RPMI7951 (cell line): ENCODE measurements around the gene BABAM2. TPM values are rescaled to one million over a fixed set of nuclear protein-coding genes. Genes with fewer than 3 reads are reported as not detected.
A peak's percentile ranks its signal among the peaks of the same experiment; 100 is the strongest.

Source experiments
- DNase-seq: peaks from one replicate; pipeline ENCODE4 v3.0.0-alpha.2; 2012; ENCODE audit warnings: low read depth
- total RNA-seq: library from RNA; depleted of rRNA; stranded (reverse); fragments of >200 nt; shearing (Covaris generic); gene quantifications from 2 replicates; pipeline ENCODE4 v1.2.3, GENCODE V29; 2014

Gene BABAM2
- total RNA-seq, 1 experiment from 2014 or later = 54.7 TPM

GRCh38 chr2:28030600-28030999 lies 140.1 kb downstream of the BABAM2 start:
- no peak for DNase-seq

- no peak for DNase-seq
Observed at GRCh38 chr2:28032816-28033215, 142.3 kb downstream of the BABAM2 start.

- DNase-seq = no peak
Observed at GRCh38 chr2:28034696-28035095, 144.2 kb downstream of the BABAM2 start.

- no peak for DNase-seq
Observed at GRCh38 chr2:28035163-28035690, 144.7 kb downstream of the BABAM2 start.

- no peak for DNase-seq
Observed at GRCh38 chr2:28035816-28036215, 145.3 kb downstream of the BABAM2 start.

GRCh38 chr2:28036307-28036706 lies 145.8 kb downstream of the BABAM2 start:
- no peak for DNase-seq

- DNase-seq = no peak
Observed at GRCh38 chr2:28038722-28039121, 148.2 kb downstream of the BABAM2 start.

GRCh38 chr2:28045676-28046351 lies 155.3 kb downstream of the BABAM2 start:
- DNase-seq = no peak

GRCh38 chr2:28046921-28047320 lies 156.4 kb downstream of the BABAM2 start:
- DNase-seq = no peak

GRCh38 chr2:28047681-28048080 lies 157.2 kb downstream of the BABAM2 start:
- peak; percentile 67 for DNase-seq

GRCh38 chr2:28048341-28048740 lies 157.8 kb downstream of the BABAM2 start:
- DNase-seq = peak; percentile 29

- DNase-seq = no peak
Observed at GRCh38 chr2:28049416-28049815, 158.9 kb downstream of the BABAM2 start.

GRCh38 chr2:28049899-28050298 lies 159.4 kb downstream of the BABAM2 start:
- DNase-seq = no peak

- DNase-seq = peak; percentile 66
Observed at GRCh38 chr2:28052691-28053090, 162.2 kb downstream of the BABAM2 start.

GRCh38 chr2:28053597-28053996 lies 163.1 kb downstream of the BABAM2 start:
- no peak for DNase-seq

GRCh38 chr2:28054916-28055315 lies 164.4 kb downstream of the BABAM2 start:
- DNase-seq = no peak

GRCh38 chr2:28055325-28055970 lies 164.9 kb downstream of the BABAM2 start:
- peak; percentile 47 for DNase-seq

GRCh38 chr2:28058791-28059190 lies 168.3 kb downstream of the BABAM2 start:
- no peak for DNase-seq

GRCh38 chr2:28062867-28063266 lies 172.3 kb downstream of the BABAM2 start:
- no peak for DNase-seq

- no peak for DNase-seq
Observed at GRCh38 chr2:28063492-28063962, 173.0 kb downstream of the BABAM2 start.

GRCh38 chr2:28067602-28068001 lies 177.1 kb downstream of the BABAM2 start:
- DNase-seq = no peak

- DNase-seq = no peak
Observed at GRCh38 chr2:28068088-28068487, 177.6 kb downstream of the BABAM2 start.

- DNase-seq = no peak
Observed at GRCh38 chr2:28068527-28068926, 178.0 kb downstream of the BABAM2 start.
